HG03060 (cell line): Measurements from ENCODE around the gene SOX21.

ENCODE experiments used
- ATAC-seq: cut with Tn5 transposase; IDR thresholded peaks from one replicate; pipeline ENCODE4 v1.9.1; 2021; ENCODE audit warnings: low read depth, moderate number of reproducible peaks; ENCODE audit not compliant: unreplicated experiment

SOX21 gene

DNA sequence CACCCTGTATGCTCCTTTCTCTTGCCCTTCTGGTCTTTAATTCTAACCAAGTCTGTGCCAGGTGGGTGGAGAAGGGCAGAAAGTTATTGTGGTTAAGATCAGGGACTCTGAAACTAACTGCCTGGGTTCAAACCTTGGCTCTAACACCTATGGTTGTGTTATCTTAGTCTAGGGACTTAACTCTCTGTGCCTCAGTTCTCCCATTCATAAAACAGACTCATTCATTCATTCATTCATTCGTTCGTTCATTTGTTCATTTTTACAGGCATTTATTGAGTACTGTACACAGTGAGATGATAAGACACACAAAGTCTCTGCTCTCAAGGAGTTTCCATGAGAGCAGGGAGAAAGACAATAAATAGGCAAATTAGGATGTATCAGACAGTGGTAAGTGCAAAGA lies 30.1 kb downstream of the SOX21 start:
- no peak for ATAC-seq

DNA sequence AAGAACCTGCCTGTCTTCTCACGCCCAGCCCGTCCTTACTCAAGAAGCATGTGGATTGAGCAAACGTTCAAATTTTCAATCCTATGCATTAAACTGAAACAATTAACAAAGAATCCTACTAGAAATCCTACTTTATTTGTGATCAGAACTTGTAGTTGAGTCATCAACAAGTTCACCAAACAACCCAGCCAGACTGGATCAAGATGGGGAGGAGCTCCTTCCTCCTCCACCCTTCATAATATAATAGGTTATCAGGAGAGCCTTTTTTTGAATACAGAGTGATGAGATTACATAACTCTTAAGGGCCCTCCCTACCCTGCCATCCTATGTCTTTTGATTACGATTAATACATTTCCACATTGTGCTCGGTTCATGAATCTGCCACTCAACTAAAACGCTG lies 32.7 kb downstream of the SOX21 start:
- no peak for ATAC-seq

DNA sequence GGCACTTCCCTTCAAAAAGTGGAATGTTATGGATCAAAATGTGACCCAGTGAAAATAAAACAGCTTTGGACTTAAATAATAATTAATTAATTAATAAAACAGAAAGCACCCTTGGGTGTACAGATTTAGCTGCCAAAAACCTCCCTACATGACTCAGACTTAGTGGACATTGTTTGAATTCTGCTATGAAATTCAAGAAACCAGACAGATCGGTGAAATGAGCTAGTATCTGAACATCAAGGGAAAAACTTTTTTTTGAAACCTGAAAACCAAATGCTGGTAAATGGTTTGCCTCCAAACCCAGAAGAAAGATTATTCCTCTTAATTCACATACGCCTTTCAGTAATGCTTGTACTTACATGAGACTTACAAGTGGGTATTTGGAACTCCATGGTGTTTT lies 33.5 kb downstream of the SOX21 start:
- ATAC-seq = no peak

- ATAC-seq = no peak
Measured at GRCh38 chr13:94677799-94678198, 34.5 kb downstream of the SOX21 start.

DNA sequence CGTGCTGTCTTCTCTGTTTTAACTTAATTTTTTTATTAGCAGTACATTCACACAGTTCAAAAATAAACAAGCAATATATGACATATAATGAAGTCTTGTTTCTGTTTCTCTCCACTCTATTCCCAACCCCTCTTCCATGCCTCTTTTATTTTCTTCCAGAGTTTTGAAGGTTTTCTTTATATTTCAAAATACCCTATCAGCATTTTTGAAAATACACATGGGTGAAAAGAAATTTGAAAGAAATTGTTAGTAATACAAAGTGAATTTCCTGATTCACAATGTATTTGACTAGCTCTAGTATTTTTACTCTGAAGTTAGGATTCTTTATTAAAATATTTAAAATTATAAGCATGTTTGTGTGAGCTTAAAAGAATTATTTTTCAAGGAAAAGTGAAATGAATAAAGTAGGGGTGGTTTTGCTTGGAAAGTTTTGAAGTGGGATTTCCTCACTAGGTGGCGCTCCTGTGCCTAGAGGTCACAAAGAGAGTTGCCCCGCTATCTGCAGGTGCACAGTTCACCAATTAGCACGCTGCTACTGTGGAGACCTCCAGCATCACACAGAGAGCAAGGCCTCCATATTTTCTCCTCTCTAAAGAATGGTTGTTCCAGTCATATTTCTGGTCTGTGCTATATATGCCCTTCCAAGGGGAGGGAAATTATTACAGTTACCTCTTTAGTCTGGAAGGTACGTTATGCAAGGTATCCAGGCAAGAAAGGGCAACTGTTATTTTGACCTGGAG lies 37.6 kb downstream of the SOX21 start:
- no peak for ATAC-seq

- ATAC-seq = no peak
Measured at GRCh38 chr13:94673851-94674250, 38.5 kb downstream of the SOX21 start.

DNA sequence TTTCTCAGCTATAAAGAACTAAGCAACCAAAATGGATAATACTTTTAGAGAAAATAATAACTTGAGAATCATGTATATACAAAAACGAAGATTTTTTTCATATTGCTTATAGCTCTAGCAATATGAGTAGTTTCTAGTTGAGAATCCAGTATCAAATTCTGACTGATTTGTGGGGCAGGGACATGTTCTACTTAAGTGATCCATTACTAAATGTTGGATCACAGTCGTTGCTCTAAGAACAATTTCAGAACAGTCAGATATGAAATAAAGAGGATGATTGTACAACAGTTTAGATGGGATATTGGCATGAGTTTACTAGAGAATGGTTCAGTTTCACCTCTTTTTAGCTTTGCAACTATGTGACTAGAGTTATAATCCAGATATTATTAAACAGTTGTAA lies 39.9 kb downstream of the SOX21 start:
- no peak for ATAC-seq

- ATAC-seq = no peak
Measured at GRCh38 chr13:94667190-94667589, 45.2 kb downstream of the SOX21 start.

- ATAC-seq = no peak
Measured at GRCh38 chr13:94666065-94666464, 46.3 kb downstream of the SOX21 start.

- no peak for ATAC-seq
Measured at GRCh38 chr13:94664889-94665288, 47.5 kb downstream of the SOX21 start.

DNA sequence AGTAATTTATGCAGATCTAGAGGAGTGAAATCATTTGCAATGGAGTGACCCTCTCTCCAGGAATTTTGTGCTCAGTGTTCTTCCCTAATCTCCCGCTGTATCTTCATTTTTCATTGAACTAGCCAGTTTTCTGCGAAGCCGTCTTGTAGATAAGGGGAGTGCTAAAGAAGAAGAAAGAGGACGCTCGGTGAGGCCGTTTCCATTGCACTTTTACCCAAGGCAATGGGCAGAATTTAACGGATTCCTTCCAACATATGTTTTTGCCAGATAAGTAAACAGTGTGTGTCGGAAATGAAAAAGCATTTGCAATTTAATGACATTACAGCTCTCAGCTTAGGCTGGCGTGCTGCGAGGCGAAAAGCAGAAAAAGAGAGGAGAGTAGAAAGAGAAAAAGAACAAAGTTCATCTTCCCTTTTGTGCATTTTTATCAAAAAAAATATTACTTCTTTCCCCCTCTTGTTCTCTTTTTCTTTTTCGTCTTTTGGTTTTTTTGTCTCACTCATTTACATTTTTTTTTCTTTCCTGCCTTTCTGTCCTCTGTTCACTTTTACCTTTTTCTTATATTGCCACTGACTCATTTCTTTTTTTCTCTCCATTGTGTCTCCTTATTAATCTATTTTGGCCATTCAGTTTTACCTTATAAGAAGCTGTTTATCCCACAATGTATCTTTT lies 49.9 kb downstream of the SOX21 start:
- no peak for ATAC-seq

- ATAC-seq = no peak
Measured at GRCh38 chr13:94661406-94661805, 50.9 kb downstream of the SOX21 start.

- no peak for ATAC-seq
Measured at GRCh38 chr13:94660695-94661326, 51.5 kb downstream of the SOX21 start.
